ENCODE measurements around the gene ASCC3. TPM values are rescaled to one million over a fixed set of nuclear protein-coding genes. Genes with fewer than 3 reads are reported as not detected.
A peak's percentile ranks its signal among the peaks of the same experiment; 100 is the strongest.

Gene ASCC3
- total RNA-seq, 6 experiments from 2014 or later, result 96.1 to 101 (median 97.8) TPM

GRCh38 chr6:100920028-100920605, 39.0 kb upstream of the ASCC3 start:
- Mint-ChIP-seq H3K4me1 (ENCODE audit: low read depth) (peaks cover 8% of the 10 kb centered on the region; the same call in 1 of the 2 replicates), H3K4me3 (no peak overlapping the region), H3K27me3 (ENCODE audit: insufficient read depth) (no peaks in the 10 kb centered on the region; the same call in 1 of the 2 replicates), H3K27ac (no peak overlapping the region), H3K36me3 (ENCODE audit: low read depth) (no peaks in the 10 kb centered on the region), H3K9me3 (no peaks in the 10 kb centered on the region)
- TF ChIP-seq, protein P1, sequence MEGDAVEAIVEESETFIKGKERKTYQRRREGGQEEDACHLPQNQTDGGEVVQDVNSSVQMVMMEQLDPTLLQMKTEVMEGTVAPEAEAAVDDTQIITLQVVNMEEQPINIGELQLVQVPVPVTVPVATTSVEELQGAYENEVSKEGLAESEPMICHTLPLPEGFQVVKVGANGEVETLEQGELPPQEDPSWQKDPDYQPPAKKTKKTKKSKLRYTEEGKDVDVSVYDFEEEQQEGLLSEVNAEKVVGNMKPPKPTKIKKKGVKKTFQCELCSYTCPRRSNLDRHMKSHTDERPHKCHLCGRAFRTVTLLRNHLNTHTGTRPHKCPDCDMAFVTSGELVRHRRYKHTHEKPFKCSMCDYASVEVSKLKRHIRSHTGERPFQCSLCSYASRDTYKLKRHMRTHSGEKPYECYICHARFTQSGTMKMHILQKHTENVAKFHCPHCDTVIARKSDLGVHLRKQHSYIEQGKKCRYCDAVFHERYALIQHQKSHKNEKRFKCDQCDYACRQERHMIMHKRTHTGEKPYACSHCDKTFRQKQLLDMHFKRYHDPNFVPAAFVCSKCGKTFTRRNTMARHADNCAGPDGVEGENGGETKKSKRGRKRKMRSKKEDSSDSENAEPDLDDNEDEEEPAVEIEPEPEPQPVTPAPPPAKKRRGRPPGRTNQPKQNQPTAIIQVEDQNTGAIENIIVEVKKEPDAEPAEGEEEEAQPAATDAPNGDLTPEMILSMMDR (IDR thresholded peaks at IDR 0.05), result no peak
- no peak for DNase-seq

GRCh38 chr6:100918152-100918551, 37.0 kb upstream of the ASCC3 start:
- H3K4me3 Mint-ChIP-seq, result no peak overlapping the region
- TF ChIP-seq, protein P1 (IDR thresholded peaks at IDR 0.05), result no peak
- H3K27ac Mint-ChIP-seq, result no peak overlapping the region
- H3K36me3 Mint-ChIP-seq (ENCODE audit: low read depth), result no peaks in the 10 kb centered on the region
- H3K9me3 Mint-ChIP-seq, result no peaks in the 10 kb centered on the region
- no peak for DNase-seq
- H3K27me3 Mint-ChIP-seq (ENCODE audit: insufficient read depth), result no peaks in the 10 kb centered on the region; the same call in 1 of the 2 replicates
- H3K4me1 Mint-ChIP-seq (ENCODE audit: low read depth), result peaks cover under 1% of the 10 kb centered on the region; the same call in 1 of the 2 replicates

- Mint-ChIP-seq H3K9me3 (no peaks in the 10 kb centered on the region), H3K4me3 (no peak overlapping the region), H3K36me3 (ENCODE audit: low read depth) (no peaks in the 10 kb centered on the region), H3K27ac (no peak overlapping the region), H3K4me1 (ENCODE audit: low read depth) (no peaks in the 10 kb centered on the region), H3K27me3 (ENCODE audit: insufficient read depth) (peaks cover 4% of the 10 kb centered on the region)
- TF ChIP-seq, protein P1 (IDR thresholded peaks at IDR 0.05), result no peak
- DNase-seq, result no peak
Observed at GRCh38 chr6:100915876-100916275, 34.7 kb upstream of the ASCC3 start.

- no peak for DNase-seq
- TF ChIP-seq, protein P1 (IDR thresholded peaks at IDR 0.05), result no peak
- Mint-ChIP-seq H3K27ac (no peak overlapping the region), H3K4me1 (ENCODE audit: low read depth) (no peaks in the 10 kb centered on the region), H3K36me3 (ENCODE audit: low read depth) (no peaks in the 10 kb centered on the region), H3K4me3 (no peak overlapping the region), H3K27me3 (ENCODE audit: insufficient read depth) (peaks cover 6% of the 10 kb centered on the region), H3K9me3 (no peaks in the 10 kb centered on the region)
Observed at GRCh38 chr6:100913400-100914276, 32.5 kb upstream of the ASCC3 start.

DNA sequence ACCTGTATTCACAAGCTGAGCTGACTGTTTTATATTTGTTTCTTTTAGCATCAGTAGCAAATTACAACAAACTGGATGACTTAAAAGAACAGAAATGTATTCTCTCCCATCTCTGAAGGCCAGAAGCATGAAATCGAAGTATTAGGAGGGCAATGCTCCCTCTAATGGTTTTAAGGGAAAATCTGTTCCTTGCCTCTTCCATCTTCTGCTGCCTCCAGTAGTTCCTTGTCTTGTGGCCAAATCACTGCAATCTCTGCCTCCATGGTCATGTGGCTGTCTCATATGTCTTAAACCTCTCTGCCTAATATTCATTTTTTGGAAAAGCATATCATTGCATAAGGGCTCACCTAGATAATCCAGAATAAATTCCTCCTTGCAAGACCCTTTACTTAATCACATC, 25.2 kb upstream of the ASCC3 start:
- TF ChIP-seq, protein P1 (IDR thresholded peaks at IDR 0.05), result peak; percentile 25; the same call in 1 of the 2 replicates
- H3K4me1 Mint-ChIP-seq (ENCODE audit: low read depth), result no peaks in the 10 kb centered on the region
- H3K36me3 Mint-ChIP-seq (ENCODE audit: low read depth), result no peaks in the 10 kb centered on the region
- no peak for DNase-seq
- H3K27me3 Mint-ChIP-seq (ENCODE audit: insufficient read depth), result peaks cover 4% of the 10 kb centered on the region
- no peak overlapping the region for H3K4me3 Mint-ChIP-seq
- H3K9me3 Mint-ChIP-seq, result no peaks in the 10 kb centered on the region
- H3K27ac Mint-ChIP-seq, result no peak overlapping the region
